B cell (primary cell): ENCODE measurements around the gene HMGXB3. TPM values are rescaled to one million over a fixed set of nuclear protein-coding genes. Genes with fewer than 3 reads are reported as not detected.
A peak's percentile ranks its signal among the peaks of the same experiment; 100 is the strongest.

ENCODE experiments used
- ATAC-seq: fragments of 200-7000 bp; cut with Tn5 transposase; one replicate; pipeline ENCODE4 v1.10.0; 2021; ENCODE audit warnings: low read depth, mild to moderate bottlenecking, moderate number of reproducible peaks, moderate library complexity
- CTCF ChIA-PET: fragments of 350-600 bp; sonication (Branson Sonifier 250); formaldehyde crosslinking; loops from one replicate; lab custom pipeline; 2021; ENCODE audit warnings: antibody characterized with exemption, inconsistent platforms; lab: Charles Lee
- POLR2A ChIA-PET: fragments of 350-600 bp; sonication (Branson Sonifier 250); formaldehyde crosslinking; loops from one replicate; lab custom pipeline; 2021; ENCODE audit warnings: antibody characterized with exemption; lab: Charles Lee
- DNase-seq: peaks from one replicate; pipeline ENCODE4 v3.0.0; 2013
- H2AFZ ChIP-seq: 2 replicates; pipeline ENCODE4 v1.6.1; 2012; ENCODE audit warnings: mild to moderate bottlenecking, low read depth, low read length; ENCODE audit not compliant: insufficient read depth, poor library complexity, severe bottlenecking
- H3K27ac ChIP-seq, 2 donors: 1 replicate in 1 of 2; 2 replicates in 1 of 2; pipeline ENCODE4 v1.5.1; 2012 to 2013; ENCODE audit warnings: low read length in 2 of 2, mild to moderate bottlenecking in 2 of 2, moderate library complexity in 1 of 2
- H3K27me3 ChIP-seq, 4 experiments: fragments of 200-600 bp in 1 of 4; sonication (generic) in 1 of 4; replicated peaks in 1 of 4; 1 replicate in 2 of 4; 2 replicates in 2 of 4; pipeline versions ENCODE4 v1.6.1 to v1.7.0; 2013 to 2016; ENCODE audit warnings: low read length in 3 of 4, mild to moderate bottlenecking in 2 of 4, mixed read lengths in 1 of 4, moderate library complexity in 1 of 4; ENCODE audit not compliant: insufficient read depth in 4 of 4, control insufficient read depth in 3 of 4; ENCODE audit errors: control extremely low read depth in 1 of 4
- H3K36me3 ChIP-seq, 2 experiments: replicated peaks in 1 of 2; 1 replicate in 1 of 2; 2 replicates in 1 of 2; pipeline versions ENCODE4 v1.6.1 to v1.7.1; 2013; ENCODE audit warnings: low read length in 1 of 2; ENCODE audit not compliant: insufficient read depth in 2 of 2, control insufficient read depth in 1 of 2; ENCODE audit errors: control extremely low read depth in 1 of 2, extremely low read depth in 1 of 2
- H3K4me1 ChIP-seq, 2 donors: fragments of 200-600 bp in 1 of 2; sonication (generic) in 1 of 2; 1 replicate in 1 of 2; 2 replicates in 1 of 2; pipeline versions ENCODE4 v1.5.1 to v1.6.1; 2013 to 2017; ENCODE audit warnings: low read length in 2 of 2; ENCODE audit not compliant: control insufficient read depth in 2 of 2, insufficient read depth in 2 of 2
- H3K4me2 ChIP-seq: replicated peaks from 2 replicates; pipeline ENCODE3; 2012; ENCODE audit warnings: mild to moderate bottlenecking, low read depth, low read length; ENCODE audit not compliant: poor library complexity, severe bottlenecking
- H3K4me3 ChIP-seq, 5 experiments: fragments of 200-600 bp in 1 of 5; sonication (generic) in 1 of 5; 1 replicate in 3 of 5; 2 replicates in 2 of 5; pipeline versions ENCODE4 v1.5.1 to v1.7.0; 2011 to 2016; ENCODE audit warnings: low read length in 4 of 5, mild to moderate bottlenecking in 4 of 5, low read depth in 2 of 5, control low read depth in 1 of 5, moderate library complexity in 1 of 5; ENCODE audit not compliant: insufficient read depth in 1 of 5; ENCODE audit errors: control extremely low read depth in 1 of 5, extremely low read depth in 1 of 5
- H3K79me2 ChIP-seq: fragments of 200-600 bp; sonication (generic); one replicate; pipeline ENCODE4 v1.6.0; 2016; ENCODE audit warnings: low read length; ENCODE audit not compliant: control insufficient read depth, insufficient read depth
- H3K9ac ChIP-seq: fragments of 200-600 bp; sonication (generic); 2 replicates; pipeline ENCODE4 v1.6.1; 2017; ENCODE audit warnings: mild to moderate bottlenecking, low read length, moderate library complexity
- H3K9me3 ChIP-seq, 3 donors: one replicate each; pipeline versions ENCODE4 v1.6.1 to v1.7.1; 2013; ENCODE audit warnings: low read length in 2 of 3; ENCODE audit not compliant: control insufficient read depth in 2 of 3, insufficient read depth in 1 of 3; ENCODE audit errors: control extremely low read depth in 1 of 3
- H4K20me1 ChIP-seq: 2 replicates; pipeline ENCODE4 v1.6.0; 2012; ENCODE audit warnings: mild to moderate bottlenecking, low read length; ENCODE audit not compliant: insufficient read depth, control insufficient read depth, poor library complexity, severe bottlenecking
- H3K27ac Mint-ChIP-seq: one replicate; pipeline ENCODE4 v1.8.0; 2021; ENCODE audit warnings: mixed read lengths
- H3K27me3 Mint-ChIP-seq: one replicate; pipeline ENCODE4 v1.8.0; 2021; ENCODE audit warnings: mixed read lengths
- H3K4me1 Mint-ChIP-seq: one replicate; pipeline ENCODE4 v1.8.0; 2021; ENCODE audit warnings: mixed read lengths
- H3K4me3 Mint-ChIP-seq: one replicate; pipeline ENCODE4 v1.8.0; 2021; ENCODE audit warnings: mixed read lengths
- H3K9me3 Mint-ChIP-seq: one replicate; pipeline ENCODE4 v1.8.0; 2022; ENCODE audit warnings: mixed read lengths; ENCODE audit not compliant: insufficient read depth
- EZH2 ChIP-seq: IDR thresholded peaks from 2 replicates; pipeline ENCODE4 v1.6.1; 2012; ENCODE audit warnings: borderline replicate concordance, low read depth, mild to moderate bottlenecking, moderate library complexity, low read length; ENCODE audit not compliant: insufficient read depth, poor library complexity, severe bottlenecking
- WGBS: methylation state at CpG from one replicate; pipeline ENCODE4 v1.1.5; 2013; ENCODE audit warnings: missing lambda C conversion rate; ENCODE audit not compliant: insufficient coverage; 5-methylcytosine and 5-hydroxymethylcytosine counted together
- intact Hi-C: fragments of 100-400 bp; cut with micrococcal nuclease; formaldehyde crosslinking; loops from one replicate; pipeline ENCODE4 v1.10.0; 2022
- polyA plus RNA-seq: library from polyadenylated mRNA; depleted of rRNA; stranded (reverse); fragments of >200 nt; gene quantifications from 2 replicates; pipeline ENCODE4 v1.2.3, GENCODE V29; 2012
- total RNA-seq, 2 donors: library from RNA; stranded (reverse); fragments of 120-200 nt in 1 of 2; gene quantifications; 1 replicate in 1 of 2; 2 replicates in 1 of 2; pipeline versions ENCODE4 v1.2.3 to v1.2.4, GENCODE V29; 2013 to 2022
- TF ChIP-seq, protein P1 (sequence below): fragments of 200-600 bp; IDR thresholded peaks from one replicate; pipeline ENCODE4 v1.8.0; 2022; ENCODE audit warnings: antibody characterized with exemption, mild to moderate bottlenecking

HMGXB3 gene
- total and polyA plus RNA-seq, 2 donors (not counting 1 experiment from before 2014, with no cell fraction given) = 28.5 to 35.7 TPM

DNA sequence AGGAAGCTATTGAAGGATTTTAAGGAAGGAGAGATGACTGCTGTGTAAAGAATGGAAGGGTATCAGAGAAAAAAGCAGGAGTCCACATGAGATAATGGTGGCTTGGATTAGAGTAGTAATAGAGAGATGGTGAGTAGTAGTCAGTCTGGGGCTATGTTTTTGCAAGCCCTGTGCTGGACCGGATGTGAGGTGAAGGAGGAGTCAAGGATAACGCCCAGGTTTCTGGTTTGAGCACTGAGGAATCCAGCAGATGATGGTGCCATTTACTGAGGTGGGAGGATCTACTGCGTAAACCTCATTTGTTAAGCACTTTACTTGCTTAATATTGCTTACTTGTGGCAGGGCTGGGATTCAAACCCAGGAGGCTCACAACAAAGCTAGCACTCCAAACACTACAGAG lies 1.2 kb upstream of the HMGXB3 start:
- peak overlapping the region; percentile 89 for H3K4me3 Mint-ChIP-seq
- intact Hi-C loops = loop anchor here (10.0 kb wide), 1 partner anchor 645 kb away; the partner anchor contains the start of gene PCYOX1L
- 97% methylated on average over 3 of the region's 3 CpGs for WGBS
- ChIA-PET CTCF (interaction anchor here (0.6 to 2.6 kb wide), 3 partner anchors 8 to 223 kb away, joined by 3 to 12 read pairs (median 9); no protein-coding TSS in a partner anchor), POLR2A (interaction anchor here (1.1 to 1.3 kb wide), 3 partner anchors 8 to 268 kb away, joined by 3 to 4 read pairs (median 3); partner anchors contain the start of gene SLC26A2)
- Histone ChIP-seq H3K9ac (no peak overlapping the region), H3K27me3 (no peaks in the 10 kb centered on the region), H3K9me3 (no peaks in the 10 kb centered on the region), H3K36me3 (peaks cover 0 to 12% of the 10 kb centered on the region in 2 experiments), H3K4me3 (peak overlapping the region in 1 of 5 experiments; percentile 73), H3K4me2 (peak overlapping the region; percentile 88), H3K27ac (peak overlapping the region; percentile 83 to 87), H2AFZ (peak overlapping the region; percentile 93), H4K20me1 (peaks cover 14% of the 10 kb centered on the region), H3K79me2 (peaks cover 29% of the 10 kb centered on the region), H3K4me1 (peaks cover 21 to 23% of the 10 kb centered on the region in 2 donors)
- H3K9me3 Mint-ChIP-seq = no peaks in the 10 kb centered on the region
- H3K27me3 Mint-ChIP-seq = no peaks in the 10 kb centered on the region
- TF ChIP-seq, protein P1, sequence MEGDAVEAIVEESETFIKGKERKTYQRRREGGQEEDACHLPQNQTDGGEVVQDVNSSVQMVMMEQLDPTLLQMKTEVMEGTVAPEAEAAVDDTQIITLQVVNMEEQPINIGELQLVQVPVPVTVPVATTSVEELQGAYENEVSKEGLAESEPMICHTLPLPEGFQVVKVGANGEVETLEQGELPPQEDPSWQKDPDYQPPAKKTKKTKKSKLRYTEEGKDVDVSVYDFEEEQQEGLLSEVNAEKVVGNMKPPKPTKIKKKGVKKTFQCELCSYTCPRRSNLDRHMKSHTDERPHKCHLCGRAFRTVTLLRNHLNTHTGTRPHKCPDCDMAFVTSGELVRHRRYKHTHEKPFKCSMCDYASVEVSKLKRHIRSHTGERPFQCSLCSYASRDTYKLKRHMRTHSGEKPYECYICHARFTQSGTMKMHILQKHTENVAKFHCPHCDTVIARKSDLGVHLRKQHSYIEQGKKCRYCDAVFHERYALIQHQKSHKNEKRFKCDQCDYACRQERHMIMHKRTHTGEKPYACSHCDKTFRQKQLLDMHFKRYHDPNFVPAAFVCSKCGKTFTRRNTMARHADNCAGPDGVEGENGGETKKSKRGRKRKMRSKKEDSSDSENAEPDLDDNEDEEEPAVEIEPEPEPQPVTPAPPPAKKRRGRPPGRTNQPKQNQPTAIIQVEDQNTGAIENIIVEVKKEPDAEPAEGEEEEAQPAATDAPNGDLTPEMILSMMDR = no peak
- TF ChIP-seq EZH2 = no peak
- H3K27ac Mint-ChIP-seq = peak overlapping the region; percentile 96
- DNase-seq = no peak
- ATAC-seq = no peak
- peaks cover 37% of the 10 kb centered on the region for H3K4me1 Mint-ChIP-seq

DNA sequence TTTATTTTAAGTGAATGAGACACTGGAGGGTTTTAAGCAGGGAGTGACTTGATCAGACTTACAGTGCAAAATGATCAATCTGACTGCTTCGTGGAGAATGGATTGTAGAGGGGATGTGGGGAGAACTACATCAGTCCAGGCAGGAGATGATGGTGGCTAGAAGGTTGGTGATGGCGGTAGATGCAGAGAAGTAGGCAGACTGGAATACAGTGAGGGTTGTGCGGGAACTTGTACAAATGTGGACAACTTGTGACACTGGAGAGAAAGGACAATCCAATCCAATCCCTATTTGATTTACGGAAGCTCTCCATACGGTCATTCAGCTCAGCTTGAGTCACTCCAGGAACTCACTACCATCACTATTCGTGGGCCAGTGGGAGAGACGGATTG lies 678 bp upstream of the HMGXB3 start:
- POLR2A ChIA-PET = interaction anchor here (1.1 to 1.7 kb wide), 5 partner anchors 8 to 268 kb away, joined by 3 to 9 read pairs (median 3); partner anchors contain the start of gene SLC26A2
- Histone ChIP-seq H3K4me3 (peak overlapping the region; percentile 48 to 90 (median 83)), H3K4me2 (peak overlapping the region; percentile 88), H3K27me3 (no peaks in the 10 kb centered on the region), H3K9ac (peak overlapping the region; percentile 80), H3K4me1 (peaks cover 21 to 23% of the 10 kb centered on the region in 2 donors), H3K79me2 (peaks cover 34% of the 10 kb centered on the region), H3K9me3 (no peaks in the 10 kb centered on the region), H4K20me1 (peaks cover 17% of the 10 kb centered on the region), H3K27ac (peak overlapping the region; percentile 83 to 87), H2AFZ (peak overlapping the region; percentile 93), H3K36me3 (peaks cover 0 to 15% of the 10 kb centered on the region in 2 experiments)
- TF ChIP-seq, protein P1 = no peak
- no peak for TF ChIP-seq EZH2
- peaks cover 37% of the 10 kb centered on the region for H3K4me1 Mint-ChIP-seq
- intact Hi-C loops = loop anchor here (1.0 to 10.0 kb wide), 5 partner anchors 10 to 645 kb away; partner anchors contain the start of genes CSNK1A1, PCYOX1L, PPARGC1B and SLC26A2
- WGBS = 10% methylated on average over 3 of the region's 7 CpGs
- peak overlapping the region; percentile 89 for H3K4me3 Mint-ChIP-seq
- H3K27me3 Mint-ChIP-seq = no peaks in the 10 kb centered on the region
- ATAC-seq = no peak
- no peaks in the 10 kb centered on the region for H3K9me3 Mint-ChIP-seq
- peak overlapping the region; percentile 96 for H3K27ac Mint-ChIP-seq
- no peak for DNase-seq
- CTCF ChIA-PET = interaction anchor here (0.6 to 2.6 kb wide), 6 partner anchors 9 to 449 kb away, joined by 3 to 12 read pairs (median 4); no protein-coding TSS in a partner anchor
